Loucy (cell line): ENCODE results near the gene ZW10.

ENCODE experiments used
- CTCF ChIP-seq: fragments of 200-600 bp; sonication (generic); conservative IDR thresholded peaks from 2 replicates; pipeline ENCODE4 v1.5.1; 2014; ENCODE audit warnings: mild to moderate bottlenecking, antibody characterized with exemption, low read length
- EZH2phosphoT487 ChIP-seq: fragments of 200-600 bp; IDR thresholded peaks from 2 replicates; pipeline ENCODE4 v1.6.1; 2018; ENCODE audit warnings: antibody characterized with exemption, mild to moderate bottlenecking, moderate library complexity, borderline replicate concordance

GRCh38 chr11:113725913-113726312, 47.6 kb downstream of the ZW10 start:
- TF ChIP-seq CTCF: no peak
- TF ChIP-seq EZH2phosphoT487: no peak
